ENCODE results near the gene RIGI.

DNA sequence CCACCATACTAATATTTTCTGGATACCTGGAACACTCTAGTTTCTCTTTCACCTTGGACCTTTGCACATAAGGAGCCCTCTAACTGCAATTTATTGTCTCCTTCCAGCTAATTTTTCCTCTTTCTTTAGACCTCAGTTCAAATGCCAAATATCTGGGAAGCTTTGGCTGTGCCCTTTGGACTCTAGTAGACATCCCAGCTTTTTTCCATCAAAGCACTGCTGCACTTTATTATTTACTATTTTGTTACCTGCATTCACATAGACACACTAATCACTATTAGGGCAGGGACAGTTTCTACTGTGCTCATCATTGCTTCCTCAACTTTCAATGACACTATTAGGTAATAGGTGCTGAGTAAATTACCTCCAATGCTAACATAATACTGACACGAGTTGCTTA is 2.1 kb downstream of the RIGI start:
- no peak for TF ChIP-seq SIN3A (IDR thresholded peaks at IDR 0.05; ENCODE audit: borderline replicate concordance, insufficient read depth, low read length)
- TF ChIP-seq POLR2AphosphoS5 (IDR thresholded peaks at IDR 0.05; ENCODE audit: low read depth, low read length): no peak
- TF ChIP-seq REST (IDR thresholded peaks at IDR 0.05; ENCODE audit: insufficient read depth in 1 of 2, low read depth in 2 of 2, low read length in 2 of 2): no peak

Data from PFSK-1 (cell line).